HG02588 (cell line): ENCODE results near the gene C1QTNF6.
A peak's percentile ranks its signal among the peaks of the same experiment; 100 is the strongest.

Source experiments
- ATAC-seq: cut with Tn5 transposase; IDR thresholded peaks from one replicate; pipeline ENCODE4 v1.9.1; 2021; ENCODE audit warnings: mild to moderate bottlenecking, moderate library complexity; ENCODE audit not compliant: unreplicated experiment

C1QTNF6 gene

GRCh38 chr22:37164505-37164887 is 23.6 kb downstream of the C1QTNF6 start:
- no peak for ATAC-seq

DNA sequence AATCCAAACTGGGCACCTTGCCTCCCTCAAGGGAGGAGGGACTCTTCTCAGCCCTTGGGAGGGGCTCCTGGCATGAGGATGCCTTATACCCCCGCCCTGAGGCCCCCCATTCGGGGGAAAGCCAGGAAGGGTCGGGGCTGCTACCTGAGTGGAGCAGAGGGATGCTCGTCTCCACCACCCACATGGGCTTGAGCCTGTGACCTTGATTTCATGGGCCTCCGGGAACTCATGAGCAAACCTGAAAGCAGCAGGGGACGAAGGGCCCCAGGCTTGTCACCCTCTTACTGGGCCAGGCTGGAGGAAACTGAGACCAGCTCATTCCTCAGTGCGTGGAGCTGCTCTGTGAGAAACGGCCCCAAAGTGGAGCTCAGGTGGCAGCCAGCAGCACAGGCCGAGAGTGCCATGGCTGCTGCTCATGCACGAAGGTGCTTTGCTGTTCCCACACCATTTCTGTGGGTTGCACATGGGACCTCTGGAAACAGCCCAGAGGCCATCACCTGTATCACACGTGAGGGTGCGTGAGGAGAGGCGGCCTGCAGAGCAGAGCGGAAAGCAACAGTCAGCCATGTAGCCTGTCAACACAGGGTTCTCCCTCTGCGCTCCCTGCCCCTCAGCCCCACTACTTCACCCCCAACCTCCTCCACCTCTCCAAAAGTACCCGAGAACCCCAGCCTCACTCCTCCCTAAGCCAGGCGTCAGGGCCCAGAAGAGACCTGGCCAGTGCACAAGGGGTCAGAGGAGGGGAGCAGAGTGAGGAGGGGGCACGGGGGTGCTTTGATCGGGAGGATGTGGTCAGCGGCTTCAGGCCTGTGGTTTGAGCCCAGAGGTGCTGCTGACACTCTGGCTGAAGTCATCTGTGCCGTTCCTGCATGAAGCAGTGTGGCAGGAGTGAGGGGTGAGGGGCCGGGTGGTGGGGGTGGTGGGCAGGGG is 24.2 kb downstream of the C1QTNF6 start:
- peak; percentile 33 for ATAC-seq

- no peak for ATAC-seq
These were observed 25.0 kb downstream of the C1QTNF6 start for GRCh38 chr22:37163096-37163489.

GRCh38 chr22:37162221-37163095 is 25.6 kb downstream of the C1QTNF6 start:
- peak; percentile 41 for ATAC-seq

DNA sequence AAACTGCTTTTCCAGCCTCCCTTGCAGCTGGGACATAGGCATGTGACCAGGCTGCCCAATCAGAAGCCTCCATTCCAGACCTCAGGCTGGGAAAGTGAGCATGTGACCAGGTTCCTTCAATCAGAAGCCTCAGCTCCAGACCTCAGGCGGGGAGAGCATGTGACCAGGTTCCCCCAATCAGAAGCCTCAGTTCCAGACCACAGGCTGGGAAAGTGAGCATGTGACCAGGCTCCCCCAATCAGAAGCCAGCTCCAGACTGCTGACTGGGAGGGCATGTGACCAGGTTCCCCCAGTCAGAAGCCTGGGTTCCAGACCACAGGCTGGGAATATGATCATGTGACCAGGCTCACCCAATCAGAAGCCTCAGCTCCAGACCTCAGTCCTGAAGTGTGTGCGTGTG is 26.6 kb downstream of the C1QTNF6 start:
- ATAC-seq = no peak

GRCh38 chr22:37160027-37160426 is 28.0 kb downstream of the C1QTNF6 start:
- ATAC-seq = no peak

GRCh38 chr22:37158963-37159290 is 29.1 kb downstream of the C1QTNF6 start:
- no peak for ATAC-seq

DNA sequence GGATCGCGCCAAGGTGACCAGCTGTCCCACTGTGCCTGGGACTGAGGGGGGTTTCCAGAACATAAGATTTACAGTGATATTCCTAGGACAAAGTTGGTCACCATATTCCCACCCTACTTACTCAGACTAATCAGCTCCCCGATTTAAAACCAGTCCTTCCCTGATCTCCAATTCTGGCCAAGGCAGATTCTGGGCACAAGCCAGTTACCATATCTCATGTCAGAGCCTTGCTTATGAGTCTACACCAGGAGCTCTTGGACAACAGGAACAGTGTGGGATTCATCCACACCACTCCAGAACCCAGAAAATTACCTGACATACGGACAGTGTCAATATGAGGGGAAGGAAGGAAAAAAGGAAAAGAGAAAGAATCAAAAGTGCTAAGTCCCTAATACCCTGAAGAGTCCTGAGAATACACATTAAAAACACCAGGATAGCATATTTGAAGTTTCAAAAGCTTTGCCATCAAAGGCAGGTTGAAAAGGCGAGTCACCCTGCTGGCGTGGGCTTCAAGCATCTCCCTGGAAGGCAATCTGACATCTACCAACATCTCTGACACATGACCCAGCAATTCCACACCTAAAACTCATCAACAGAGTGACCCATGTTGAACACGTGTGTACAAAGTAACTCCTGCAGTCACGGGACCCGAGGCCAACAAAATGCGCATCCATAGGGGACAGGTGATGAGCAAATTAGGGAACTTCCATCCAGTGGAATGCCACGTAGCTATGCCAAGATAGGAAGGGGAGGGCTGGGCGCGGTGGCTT is 30.3 kb downstream of the C1QTNF6 start:
- ATAC-seq = no peak

DNA sequence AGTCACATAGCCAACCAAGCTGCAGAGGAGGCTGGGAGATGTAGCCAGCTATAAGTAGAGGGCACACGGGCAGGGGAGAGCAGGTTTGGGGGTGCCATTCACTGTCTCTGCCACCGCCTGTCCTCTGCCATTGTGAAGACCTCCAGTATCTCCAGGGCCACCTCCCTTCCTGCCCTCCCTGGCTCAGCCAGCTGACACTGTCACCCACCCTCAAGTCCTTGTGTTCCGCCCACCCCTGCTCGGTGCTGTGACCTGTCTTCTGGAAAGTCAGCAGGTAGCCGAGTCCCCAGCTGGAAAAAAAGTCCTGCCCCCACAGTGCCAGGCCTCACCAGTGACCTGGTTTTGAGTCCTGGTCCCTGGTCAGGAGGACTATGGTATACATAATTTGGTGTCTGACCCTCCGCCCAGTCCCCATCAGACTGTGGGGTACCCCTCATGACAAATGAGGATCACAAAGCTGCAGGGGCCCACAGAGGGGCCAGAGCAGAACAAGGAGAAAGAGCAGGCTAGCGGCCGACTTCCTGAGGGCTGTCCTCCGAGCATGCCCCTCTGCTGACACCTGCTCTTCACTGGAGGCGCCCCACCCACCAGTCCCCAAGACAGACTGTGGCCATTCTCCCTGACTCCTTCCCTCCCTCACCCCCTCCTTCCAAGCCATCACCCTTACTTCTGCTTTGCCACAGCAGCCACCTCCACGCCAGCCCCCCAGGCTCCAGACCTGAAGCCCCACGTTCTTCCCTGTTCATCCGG is 31.2 kb downstream of the C1QTNF6 start:
- ATAC-seq = no peak

GRCh38 chr22:37155971-37156370 is 32.1 kb downstream of the C1QTNF6 start:
- no peak for ATAC-seq

DNA sequence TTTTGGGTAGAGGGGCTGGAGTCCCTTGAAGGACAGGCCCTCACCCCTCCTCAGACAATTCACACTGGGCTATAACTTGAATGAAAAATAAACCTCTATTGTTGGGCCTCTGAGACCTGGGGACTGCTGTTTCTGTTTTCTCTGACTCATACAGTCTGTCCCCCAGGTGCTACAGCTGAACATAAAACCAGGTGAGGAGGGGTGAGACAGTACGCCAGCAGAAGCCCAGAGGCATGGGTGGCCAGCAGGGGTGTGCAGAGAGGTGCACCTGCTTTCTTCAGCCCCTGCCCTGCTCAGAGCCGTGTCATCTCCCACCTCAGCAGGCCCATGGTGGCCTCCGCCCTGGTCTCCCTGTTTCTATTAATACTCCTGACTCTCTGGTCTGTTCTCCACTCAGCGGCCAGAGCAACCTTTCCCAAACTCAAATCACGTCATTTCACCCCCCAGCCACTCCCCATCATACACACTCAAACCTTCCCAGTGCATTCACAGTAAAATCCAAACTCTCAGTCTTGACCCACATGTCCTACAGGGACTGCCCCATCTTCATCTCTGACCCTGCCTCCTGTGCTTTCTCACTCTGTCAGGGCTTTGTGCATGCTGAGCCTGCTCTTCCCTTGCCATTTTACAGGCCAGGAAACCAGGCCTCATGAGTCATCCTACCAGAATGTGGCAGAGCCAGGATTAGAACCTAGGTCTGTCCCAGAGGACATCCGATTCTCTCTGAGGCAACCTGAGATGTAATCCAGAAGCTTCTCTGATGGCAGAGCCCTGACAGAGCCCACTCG is 32.9 kb downstream of the C1QTNF6 start:
- no peak for ATAC-seq

DNA sequence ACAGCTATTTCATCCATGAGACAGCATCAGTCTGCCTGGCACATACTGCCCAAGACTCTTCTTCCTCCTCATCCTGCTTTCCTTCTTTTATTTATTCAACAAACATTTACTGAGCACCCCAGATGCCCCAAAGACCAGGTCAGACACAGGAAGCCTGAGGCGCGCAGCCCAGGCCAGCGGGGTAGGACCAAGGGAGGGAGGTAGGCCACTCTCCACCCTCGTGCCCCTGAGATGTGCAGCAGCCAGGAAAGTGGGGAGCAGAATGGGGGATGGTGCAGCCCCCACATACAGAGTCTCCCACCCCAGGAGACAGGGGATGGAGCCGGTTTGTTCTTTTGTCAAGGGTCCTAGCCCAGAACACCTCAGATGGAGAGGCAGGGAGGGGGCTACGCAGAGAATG is 34.1 kb downstream of the C1QTNF6 start:
- no peak for ATAC-seq

- no peak for ATAC-seq
These were observed 36.6 kb downstream of the C1QTNF6 start for GRCh38 chr22:37151401-37151800.

DNA sequence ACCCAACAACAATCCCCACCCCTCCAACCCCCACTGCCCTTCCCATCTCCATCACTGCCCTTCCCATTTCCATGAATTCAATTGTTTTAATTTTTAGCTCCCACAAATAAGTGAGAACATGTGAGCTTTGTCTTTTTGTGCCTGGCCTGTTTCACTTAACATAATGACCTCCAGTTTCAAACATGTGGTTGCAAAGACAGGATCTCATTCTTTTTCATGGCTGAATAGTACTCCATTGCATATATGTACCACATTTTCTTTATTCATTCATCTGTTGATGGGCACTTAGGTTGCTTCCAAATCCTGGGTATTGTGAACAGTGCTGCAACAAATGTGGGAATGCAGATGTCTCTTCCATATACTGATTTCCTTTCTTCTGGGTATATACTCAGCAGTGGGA is 37.3 kb downstream of the C1QTNF6 start:
- ATAC-seq = no peak

DNA sequence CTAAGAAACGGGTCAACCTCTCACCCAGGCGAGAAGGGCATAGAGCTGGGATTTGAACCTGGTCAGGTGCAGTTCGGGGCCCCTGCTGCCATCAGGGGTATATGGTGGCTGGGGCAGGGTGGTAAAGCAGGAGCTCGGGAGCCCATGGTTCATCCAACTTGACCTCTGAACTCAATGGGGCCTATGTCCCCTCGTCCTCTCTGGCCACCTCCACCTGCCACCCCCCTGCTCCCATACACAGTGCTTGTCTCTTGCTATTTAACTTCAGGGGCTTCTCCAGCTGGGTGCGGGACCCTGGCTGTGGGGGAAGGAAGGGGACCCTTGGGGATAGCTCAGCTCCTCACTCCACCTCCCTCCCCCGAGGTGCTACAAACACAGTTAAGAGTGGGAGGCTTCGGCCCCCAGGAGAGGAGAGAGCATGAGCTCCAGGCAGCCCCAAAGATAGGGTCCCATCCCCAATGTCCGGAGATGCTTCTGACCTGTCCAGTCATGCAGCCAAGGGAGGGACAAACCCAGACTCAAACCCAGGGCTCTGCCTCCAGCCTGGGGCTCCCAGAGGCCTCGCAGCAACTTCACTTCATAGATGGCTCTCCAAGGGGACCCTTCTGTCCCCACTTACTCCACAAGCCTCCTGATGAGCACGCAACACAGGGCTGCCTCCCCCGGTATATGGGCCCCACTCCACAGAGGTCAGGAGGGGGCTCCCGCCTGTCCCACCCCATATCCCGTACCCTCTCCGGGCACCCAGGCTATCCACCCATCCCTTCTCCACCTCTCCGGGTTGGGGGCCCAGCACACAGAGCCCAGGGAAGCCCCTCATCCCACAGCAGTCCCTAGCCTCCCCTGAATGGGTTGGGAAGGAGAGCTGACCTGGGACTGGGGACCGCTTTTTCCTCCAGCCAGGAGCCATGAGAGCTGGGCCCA is 39.0 kb downstream of the C1QTNF6 start:
- no peak for ATAC-seq

DNA sequence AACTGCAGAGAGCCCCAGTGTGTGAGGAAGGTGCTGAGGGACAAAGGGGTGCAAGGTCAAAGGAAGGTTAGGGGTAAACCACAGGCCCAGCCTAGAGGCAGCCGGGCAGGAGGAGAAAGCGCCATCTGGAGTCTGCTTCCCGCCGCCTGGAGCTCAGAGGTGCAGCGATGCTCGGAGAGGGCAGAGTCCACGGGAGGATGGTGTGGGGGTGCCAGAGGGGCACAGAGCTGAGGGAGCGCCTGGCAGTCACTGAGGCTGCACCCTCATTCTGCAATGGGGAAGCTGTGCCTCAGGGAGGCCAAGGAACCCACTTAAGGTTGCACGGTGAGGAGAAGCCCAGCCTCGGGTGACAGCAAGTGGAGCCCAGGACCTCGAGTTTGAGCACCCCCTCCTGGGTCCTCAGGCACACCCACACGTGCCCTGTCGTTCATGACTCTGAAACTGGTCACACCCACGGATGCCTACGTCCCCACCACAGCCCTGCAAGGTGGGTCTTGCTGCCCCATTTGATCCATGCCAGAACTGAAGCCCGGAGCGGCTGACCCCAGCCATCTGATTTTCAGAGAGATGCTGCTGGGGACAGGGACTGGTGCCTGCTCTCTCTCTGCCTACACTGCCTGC is 39.9 kb downstream of the C1QTNF6 start:
- ATAC-seq = no peak

DNA sequence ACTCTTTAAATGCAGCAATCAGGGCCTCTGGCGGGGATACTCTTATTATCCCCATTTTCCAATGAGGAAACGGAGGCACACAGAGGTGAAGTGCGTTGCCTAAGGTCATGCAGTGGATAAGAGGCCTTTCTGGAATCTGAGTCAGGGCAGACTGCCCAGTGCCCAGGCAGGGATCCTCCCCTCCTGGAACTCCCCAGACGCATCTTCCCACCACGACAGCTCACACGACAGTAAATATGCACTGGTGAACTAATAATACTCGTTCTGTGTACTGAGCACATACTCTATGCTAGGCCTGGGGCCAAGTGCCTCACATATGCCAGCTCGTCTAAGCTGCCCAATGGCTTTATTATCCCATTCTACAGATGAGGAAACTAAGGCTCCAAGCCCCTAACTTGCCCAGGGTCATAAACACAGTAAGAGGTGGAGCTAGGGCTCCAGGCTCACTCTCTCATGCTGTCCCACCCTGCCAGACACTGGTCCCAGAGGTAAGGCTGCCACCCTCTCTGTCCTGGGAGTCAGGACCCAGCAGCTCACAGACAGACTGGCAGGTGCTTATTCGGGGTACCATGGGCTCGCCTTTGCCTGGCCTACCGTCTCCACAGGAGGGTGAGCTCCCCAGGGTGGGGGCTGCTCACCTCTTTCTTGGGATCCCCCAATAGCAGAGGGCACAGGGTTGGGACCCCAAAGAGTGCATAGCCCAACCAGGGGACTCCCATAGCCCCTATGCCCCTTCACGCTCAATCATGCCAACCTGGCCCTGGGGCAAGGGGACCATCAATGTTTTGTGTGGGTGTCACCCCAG is 40.7 kb downstream of the C1QTNF6 start:
- no peak for ATAC-seq
